HEK293T (cell line): ENCODE measurements around the gene CTDSP1.

ENCODE experiments used
- CTCF ChIA-PET: fragments of 350-600 bp; formaldehyde crosslinking; extraction: SDS; loops from one replicate; lab custom pipeline; 2021; ENCODE audit warnings: antibody characterized with exemption, inconsistent platforms; lab: Yijun Ruan, JAX
- POLR2A ChIA-PET: fragments of 350-600 bp; formaldehyde crosslinking; extraction: SDS; loops from one replicate; lab custom pipeline; 2020; ENCODE audit warnings: antibody characterized with exemption, inconsistent platforms; lab: Yijun Ruan, JAX
- DNase-seq: peaks from one replicate; pipeline ENCODE4 v3.0.0; 2012; ENCODE audit warnings: mixed read lengths; ENCODE audit errors: extremely low spot score
- ARNT ChIP-seq: fragments of 450-650 bp; IDR thresholded peaks from 2 replicates; pipeline ENCODE4 v1.6.1; 2017; ENCODE audit warnings: mild to moderate bottlenecking
- BHLHE40 ChIP-seq: fragments of 450-650 bp; IDR thresholded peaks from 2 replicates; pipeline ENCODE4 v1.6.1; 2016; ENCODE audit warnings: mild to moderate bottlenecking, moderate library complexity, borderline replicate concordance
- CTBP1 ChIP-seq: fragments of 450-650 bp; IDR thresholded peaks from 2 replicates; pipeline ENCODE4 v1.6.1; 2016; ENCODE audit warnings: borderline replicate concordance
- ELF4 ChIP-seq: fragments of 450-650 bp; IDR thresholded peaks from 2 replicates; pipeline ENCODE4 v1.6.1; 2017; ENCODE audit warnings: antibody characterized with exemption
- FOXA1 ChIP-seq: fragments of 450-650 bp; IDR thresholded peaks from 2 replicates; pipeline ENCODE4 v1.6.1; 2016; ENCODE audit warnings: mild to moderate bottlenecking
- FOXK2 ChIP-seq: fragments of 450-650 bp; IDR thresholded peaks from 2 replicates; pipeline ENCODE4 v1.6.1; 2016; ENCODE audit warnings: mild to moderate bottlenecking
- FOXM1 ChIP-seq: fragments of 450-650 bp; IDR thresholded peaks from 2 replicates; pipeline ENCODE4 v1.6.1; 2017; ENCODE audit warnings: mild to moderate bottlenecking, borderline replicate concordance
- HDGF ChIP-seq: fragments of 450-650 bp; IDR thresholded peaks from 2 replicates; pipeline ENCODE4 v1.6.1; 2017; ENCODE audit warnings: antibody characterized with exemption, borderline replicate concordance
- L3MBTL2 ChIP-seq: fragments of 450-650 bp; conservative IDR thresholded peaks from 2 replicates; pipeline ENCODE4 v1.6.1; 2016; ENCODE audit warnings: mild to moderate bottlenecking
- LEF1 ChIP-seq: fragments of 450-650 bp; IDR thresholded peaks from 2 replicates; pipeline ENCODE4 v1.6.1; 2017; ENCODE audit warnings: mild to moderate bottlenecking, borderline replicate concordance
- NFRKB ChIP-seq: fragments of 450-650 bp; IDR thresholded peaks from 2 replicates; pipeline ENCODE4 v1.6.1; 2016; ENCODE audit warnings: mild to moderate bottlenecking, moderate library complexity
- SP1 ChIP-seq: fragments of 450-650 bp; IDR thresholded peaks from 2 replicates; pipeline ENCODE4 v1.6.1; 2017
- SUZ12 ChIP-seq: fragments of 450-650 bp; IDR thresholded peaks from 2 replicates; pipeline ENCODE4 v1.6.1; 2016; ENCODE audit warnings: mild to moderate bottlenecking
- TARDBP ChIP-seq: fragments of 450-650 bp; IDR thresholded peaks from 2 replicates; pipeline ENCODE4 v1.6.1; 2016
- ZNF384 ChIP-seq: fragments of 450-650 bp; IDR thresholded peaks from 2 replicates; pipeline ENCODE4 v1.6.1; 2016
- TF ChIP-seq, protein P1 (sequence below): fragments of 450-650 bp; IDR thresholded peaks from 2 replicates; pipeline ENCODE4 v1.6.1; 2016

Gene CTDSP1

DNA sequence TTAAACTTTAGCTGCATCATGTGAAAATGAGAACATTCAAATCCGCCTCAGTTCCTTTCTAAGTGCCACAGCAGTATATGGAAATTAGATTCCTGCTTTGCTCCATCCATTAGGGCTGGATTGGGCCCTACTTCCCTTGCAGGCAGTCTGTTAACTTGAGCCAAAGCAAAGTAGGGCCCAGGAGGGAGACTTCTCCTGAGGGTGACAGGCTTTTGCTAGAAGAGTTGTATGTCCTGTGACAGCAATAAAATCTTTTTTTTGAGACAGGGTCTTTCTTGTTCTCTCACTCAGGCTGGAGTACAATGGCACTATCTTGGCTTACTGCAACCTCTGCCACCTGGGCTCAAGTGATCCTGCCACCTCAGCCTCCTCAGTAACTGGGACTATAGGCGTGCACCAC is 47.4 kb downstream of the CTDSP1 start:
- ChIA-PET CTCF (no interaction called here), POLR2A (interaction anchor here (1.0 kb wide), 1 partner anchor 46 kb away, joined by 3 read pairs; no protein-coding TSS in a partner anchor)
- DNase-seq, result no peak
- TF ChIP-seq ARNT, result no peak
- no peak for TF ChIP-seq BHLHE40
- no peak for TF ChIP-seq ELF4
- no peak for TF ChIP-seq SP1
- no peak for TF ChIP-seq SUZ12
- no peak for TF ChIP-seq L3MBTL2
- TF ChIP-seq NFRKB, result no peak
- TF ChIP-seq ZNF384, result no peak
- TF ChIP-seq FOXM1, result no peak
- no peak for TF ChIP-seq LEF1
- TF ChIP-seq, protein P1, sequence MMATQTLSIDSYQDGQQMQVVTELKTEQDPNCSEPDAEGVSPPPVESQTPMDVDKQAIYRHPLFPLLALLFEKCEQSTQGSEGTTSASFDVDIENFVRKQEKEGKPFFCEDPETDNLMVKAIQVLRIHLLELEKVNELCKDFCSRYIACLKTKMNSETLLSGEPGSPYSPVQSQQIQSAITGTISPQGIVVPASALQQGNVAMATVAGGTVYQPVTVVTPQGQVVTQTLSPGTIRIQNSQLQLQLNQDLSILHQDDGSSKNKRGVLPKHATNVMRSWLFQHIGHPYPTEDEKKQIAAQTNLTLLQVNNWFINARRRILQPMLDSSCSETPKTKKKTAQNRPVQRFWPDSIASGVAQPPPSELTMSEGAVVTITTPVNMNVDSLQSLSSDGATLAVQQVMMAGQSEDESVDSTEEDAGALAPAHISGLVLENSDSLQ, result no peak
- TF ChIP-seq TARDBP, result no peak
- TF ChIP-seq HDGF, result no peak
- TF ChIP-seq CTBP1, result no peak
- TF ChIP-seq FOXA1, result no peak

DNA sequence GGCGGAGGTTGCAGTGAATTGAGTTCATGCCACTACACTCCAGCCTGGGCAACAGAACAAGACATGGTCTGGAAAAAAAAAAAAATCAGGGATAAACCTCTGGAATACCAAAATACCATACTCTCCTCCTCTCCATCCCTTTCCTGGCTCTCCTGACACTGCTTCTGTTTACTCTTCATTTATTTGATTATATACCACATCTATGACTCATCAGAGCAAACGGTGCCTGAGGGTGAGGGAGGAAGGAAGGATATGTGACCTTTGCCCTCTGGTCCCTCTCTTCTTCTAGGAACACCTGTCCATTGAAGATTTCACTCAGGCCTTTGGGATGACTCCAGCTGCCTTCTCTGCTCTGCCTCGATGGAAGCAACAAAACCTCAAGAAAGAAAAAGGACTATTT is 49.3 kb downstream of the CTDSP1 start:
- CTCF ChIA-PET, result no interaction called here

DNA sequence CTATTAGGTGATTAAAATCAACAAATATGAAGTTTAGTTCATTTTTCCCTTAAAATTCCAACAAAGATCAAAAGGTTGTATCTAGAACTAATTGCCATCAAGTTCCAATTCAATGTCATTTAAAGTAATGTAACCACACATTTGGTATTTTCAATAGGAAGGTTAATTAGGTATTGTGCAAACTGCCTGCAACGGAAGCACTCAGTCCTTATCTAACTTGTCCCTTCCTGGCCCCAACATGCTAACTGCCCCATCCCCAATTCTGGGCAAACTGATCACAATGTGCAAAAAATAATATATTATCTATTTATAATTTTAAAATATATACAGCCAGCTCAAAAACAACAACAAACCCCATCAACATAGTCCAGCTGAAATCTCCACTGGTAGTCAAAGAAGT is 52.4 kb downstream of the CTDSP1 start:
- DNase-seq, result no peak
- CTCF ChIA-PET, result no interaction called here
- TF ChIP-seq FOXA1 (no peak), FOXK2 (no peak), L3MBTL2 (no peak)
- POLR2A ChIA-PET, result no interaction called here

More for the DNA sequence above, 49.3 kb downstream of the CTDSP1 start:
- POLR2A ChIA-PET, result no interaction called here
- no peak for DNase-seq
- no peak for TF ChIP-seq CTBP1
- TF ChIP-seq SP1, result no peak
- no peak for TF ChIP-seq BHLHE40
- no peak for TF ChIP-seq L3MBTL2
- TF ChIP-seq FOXA1, result no peak
- TF ChIP-seq HDGF, result no peak
- TF ChIP-seq FOXK2, result no peak
- TF ChIP-seq NFRKB, result no peak
- TF ChIP-seq TARDBP, result no peak
- TF ChIP-seq ZNF384, result no peak
- no peak for TF ChIP-seq SUZ12
- TF ChIP-seq, protein P1, result no peak
- no peak for TF ChIP-seq FOXM1
